ENCODE results near the gene SETD4.

DNA sequence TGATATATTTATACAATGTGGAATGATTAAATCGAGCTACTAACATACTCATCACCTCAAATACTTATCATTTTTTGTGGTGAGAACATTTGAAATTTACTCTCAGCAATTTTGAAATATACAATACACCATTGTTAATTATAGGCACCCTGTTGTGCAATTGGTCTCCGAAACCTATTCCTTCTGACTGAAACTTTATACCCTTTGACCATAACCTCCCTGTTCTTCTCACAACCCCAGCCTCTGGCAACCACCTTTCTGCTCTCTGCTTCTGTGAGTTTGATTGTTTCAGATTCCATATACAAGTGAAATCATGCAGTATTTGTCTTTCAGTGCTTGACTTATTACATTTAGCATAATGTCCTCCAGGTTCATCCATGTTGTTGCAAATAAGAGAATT lies 49.5 kb downstream of the SETD4 start:
- TF ChIP-seq, protein P1, sequence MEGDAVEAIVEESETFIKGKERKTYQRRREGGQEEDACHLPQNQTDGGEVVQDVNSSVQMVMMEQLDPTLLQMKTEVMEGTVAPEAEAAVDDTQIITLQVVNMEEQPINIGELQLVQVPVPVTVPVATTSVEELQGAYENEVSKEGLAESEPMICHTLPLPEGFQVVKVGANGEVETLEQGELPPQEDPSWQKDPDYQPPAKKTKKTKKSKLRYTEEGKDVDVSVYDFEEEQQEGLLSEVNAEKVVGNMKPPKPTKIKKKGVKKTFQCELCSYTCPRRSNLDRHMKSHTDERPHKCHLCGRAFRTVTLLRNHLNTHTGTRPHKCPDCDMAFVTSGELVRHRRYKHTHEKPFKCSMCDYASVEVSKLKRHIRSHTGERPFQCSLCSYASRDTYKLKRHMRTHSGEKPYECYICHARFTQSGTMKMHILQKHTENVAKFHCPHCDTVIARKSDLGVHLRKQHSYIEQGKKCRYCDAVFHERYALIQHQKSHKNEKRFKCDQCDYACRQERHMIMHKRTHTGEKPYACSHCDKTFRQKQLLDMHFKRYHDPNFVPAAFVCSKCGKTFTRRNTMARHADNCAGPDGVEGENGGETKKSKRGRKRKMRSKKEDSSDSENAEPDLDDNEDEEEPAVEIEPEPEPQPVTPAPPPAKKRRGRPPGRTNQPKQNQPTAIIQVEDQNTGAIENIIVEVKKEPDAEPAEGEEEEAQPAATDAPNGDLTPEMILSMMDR (IDR thresholded peaks at IDR 0.05; ENCODE audit: low read depth, low read length, missing input control): no peak
- TF ChIP-seq RAD21 (IDR thresholded peaks at IDR 0.05) (no peak), SP1 (IDR thresholded peaks at IDR 0.05) (no peak), YY1 (IDR thresholded peaks at IDR 0.05) (no peak)

Data from liver (tissue), 3 donors.